Measurements from ENCODE around the gene AMBN. TPM values are rescaled to one million over a fixed set of nuclear protein-coding genes. Genes with fewer than 3 reads are reported as not detected.

Gene AMBN, protein sequence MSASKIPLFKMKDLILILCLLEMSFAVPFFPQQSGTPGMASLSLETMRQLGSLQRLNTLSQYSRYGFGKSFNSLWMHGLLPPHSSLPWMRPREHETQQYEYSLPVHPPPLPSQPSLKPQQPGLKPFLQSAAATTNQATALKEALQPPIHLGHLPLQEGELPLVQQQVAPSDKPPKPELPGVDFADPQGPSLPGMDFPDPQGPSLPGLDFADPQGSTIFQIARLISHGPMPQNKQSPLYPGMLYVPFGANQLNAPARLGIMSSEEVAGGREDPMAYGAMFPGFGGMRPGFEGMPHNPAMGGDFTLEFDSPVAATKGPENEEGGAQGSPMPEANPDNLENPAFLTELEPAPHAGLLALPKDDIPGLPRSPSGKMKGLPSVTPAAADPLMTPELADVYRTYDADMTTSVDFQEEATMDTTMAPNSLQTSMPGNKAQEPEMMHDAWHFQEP
- total RNA-seq (2022; extraction: Qiagen RNA extraction), result not detected in 5 replicates

DNA sequence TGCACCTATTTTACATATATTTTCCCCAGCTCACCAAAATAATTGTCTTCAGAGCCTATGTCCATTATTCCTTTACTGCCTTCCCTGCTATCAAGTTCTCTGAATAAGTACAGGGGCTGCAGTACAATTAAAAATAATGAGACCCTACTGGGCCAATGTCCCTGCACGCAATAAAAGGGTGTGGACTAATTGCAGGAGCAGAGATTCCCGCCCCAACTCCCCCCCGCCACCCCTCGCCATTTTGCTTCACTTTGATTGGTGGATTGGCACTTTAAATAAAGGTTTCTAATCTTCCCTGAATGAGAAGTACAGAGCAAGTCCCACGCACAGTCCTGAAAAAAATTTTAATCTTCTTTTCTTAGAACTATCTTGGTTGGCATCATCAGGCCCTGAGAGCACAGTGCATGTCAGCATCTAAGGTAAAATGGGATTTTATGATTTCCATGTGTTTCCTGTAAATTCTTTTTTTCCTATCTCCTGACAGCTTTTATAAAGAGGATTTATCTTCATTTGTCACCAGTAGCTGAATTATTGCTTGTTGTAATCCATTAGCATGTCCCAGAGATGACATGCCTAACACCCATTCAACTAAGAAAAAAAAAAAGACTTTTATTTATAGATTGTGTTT, at the start of gene AMBN:
TSS of gene AMBN (plus strand) at position 302 of the 628 bp plus-strand sequence. CDS start at position 405, 103 bp downstream.

GRCh38 chr4:70628444-70628843, 36.4 kb downstream of the AMBN start, which contains the start of gene ENAM:
TSS of gene ENAM (plus strand) at chr4:70628744. CDS start at chr4:70629501, 757 bp downstream.

Other genes starting within 250 kb of the AMBN start
- not detected in 5 replicates for gene SMR3A, start 231.5 kb upstream of the AMBN start, total RNA-seq (2022; extraction: Qiagen RNA extraction)
- gene SMR3B, start 209.1 kb upstream of the AMBN start, total RNA-seq (2022; extraction: Qiagen RNA extraction), result not detected in 5 replicates
- gene OPRPN, start 194.3 kb upstream of the AMBN start, total RNA-seq (2022; extraction: Qiagen RNA extraction), result not detected in 5 replicates
- not detected in 5 replicates for gene MUC7, start 120.1 kb upstream of the AMBN start, total RNA-seq (2022; extraction: Qiagen RNA extraction)
- gene AMTN, start 73.7 kb upstream of the AMBN start, total RNA-seq (2022; extraction: Qiagen RNA extraction), result 0.12 to 0.18 TPM in 2 of 5 replicates, not detected in the others
- gene ENAM, start 36.5 kb downstream of the AMBN start, total RNA-seq (2022; extraction: Qiagen RNA extraction), result not detected in 5 replicates
- gene JCHAIN, start 74.3 kb downstream of the AMBN start, total RNA-seq (2022; extraction: Qiagen RNA extraction), result 0.06 to 0.23 TPM (median 0.14 TPM) in 4 of 5 replicates, not detected in the other
- gene UTP3, start 96.3 kb downstream of the AMBN start, total RNA-seq (2022; extraction: Qiagen RNA extraction), result 32.4 to 44.0 TPM (median 33.0 TPM) in 5 replicates
- 5.8 to 8.0 TPM (median 7.2 TPM) in 5 replicates for gene RUFY3, start 129.7 kb downstream of the AMBN start, total RNA-seq (2022; extraction: Qiagen RNA extraction)
- gene GRSF1, start 247.6 kb downstream of the AMBN start, total RNA-seq (2022; extraction: Qiagen RNA extraction), result 73.4 to 81.3 TPM (median 76.4 TPM) in 5 replicates

Measured in A549 treated with dexamethasone at 1 μM for 4 hours (cell line).